ENCODE results near the gene NSF. TPM values are rescaled to one million over a fixed set of nuclear protein-coding genes. Genes with fewer than 3 reads are reported as not detected.

Gene NSF
- total RNA-seq, 4 donors from 2014 or later: 12.9 to 40.1 (median 26.3) TPM

- no peak for TF ChIP-seq POLR2A (IDR thresholded peaks at IDR 0.05)
- TF ChIP-seq, protein P1, sequence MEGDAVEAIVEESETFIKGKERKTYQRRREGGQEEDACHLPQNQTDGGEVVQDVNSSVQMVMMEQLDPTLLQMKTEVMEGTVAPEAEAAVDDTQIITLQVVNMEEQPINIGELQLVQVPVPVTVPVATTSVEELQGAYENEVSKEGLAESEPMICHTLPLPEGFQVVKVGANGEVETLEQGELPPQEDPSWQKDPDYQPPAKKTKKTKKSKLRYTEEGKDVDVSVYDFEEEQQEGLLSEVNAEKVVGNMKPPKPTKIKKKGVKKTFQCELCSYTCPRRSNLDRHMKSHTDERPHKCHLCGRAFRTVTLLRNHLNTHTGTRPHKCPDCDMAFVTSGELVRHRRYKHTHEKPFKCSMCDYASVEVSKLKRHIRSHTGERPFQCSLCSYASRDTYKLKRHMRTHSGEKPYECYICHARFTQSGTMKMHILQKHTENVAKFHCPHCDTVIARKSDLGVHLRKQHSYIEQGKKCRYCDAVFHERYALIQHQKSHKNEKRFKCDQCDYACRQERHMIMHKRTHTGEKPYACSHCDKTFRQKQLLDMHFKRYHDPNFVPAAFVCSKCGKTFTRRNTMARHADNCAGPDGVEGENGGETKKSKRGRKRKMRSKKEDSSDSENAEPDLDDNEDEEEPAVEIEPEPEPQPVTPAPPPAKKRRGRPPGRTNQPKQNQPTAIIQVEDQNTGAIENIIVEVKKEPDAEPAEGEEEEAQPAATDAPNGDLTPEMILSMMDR (IDR thresholded peaks at IDR 0.05): no peak
Measured at GRCh38 chr17:46739982-46740381, 149.5 kb downstream of the NSF start.

DNA sequence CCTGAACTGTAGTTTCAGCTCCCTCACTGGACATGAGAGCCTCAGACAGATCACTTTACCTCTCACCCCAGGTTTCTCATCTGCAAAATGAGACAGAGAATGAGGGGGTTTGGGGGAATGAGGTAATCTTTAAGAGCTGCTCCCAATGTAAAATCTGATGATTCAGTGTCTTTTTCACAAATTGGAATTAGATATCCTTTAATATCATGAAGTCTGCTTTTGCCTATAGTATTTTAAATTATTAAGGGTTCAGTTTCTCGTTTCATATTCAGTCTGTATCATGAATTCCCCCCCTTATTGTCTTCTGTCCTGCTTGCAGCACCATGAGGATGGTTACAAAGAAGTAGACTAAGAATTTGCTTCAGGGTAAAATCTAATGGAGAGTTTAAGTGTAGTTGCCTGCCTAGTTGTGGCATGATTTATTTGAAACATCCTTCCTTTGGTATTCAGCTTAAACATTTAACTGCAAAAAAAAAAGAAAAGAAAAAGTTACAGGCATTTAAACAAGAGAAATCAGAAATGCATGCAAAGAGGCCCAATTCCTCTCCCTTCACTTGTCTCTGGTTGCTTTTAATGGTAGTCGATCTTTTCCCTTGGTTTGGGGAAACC is 150.8 kb downstream of the NSF start:
- intact Hi-C loops (cut with DNase I; ENCODE audit: low total_unique reads): no loop called here
- Histone ChIP-seq H3K36me3 (no peaks in the 10 kb centered on the region), H3K9me3 (no peaks in the 10 kb centered on the region), H3K4me3 (no peak overlapping the region), H3K27me3 (no peaks in the 10 kb centered on the region), H3K27ac (no peak overlapping the region), H3K4me1 (no peaks in the 10 kb centered on the region)
- TF ChIP-seq POLR2A (IDR thresholded peaks at IDR 0.05): no peak
- TF ChIP-seq, protein P1 (IDR thresholded peaks at IDR 0.05): no peak
- DNase-seq: no peak

More at GRCh38 chr17:46739982-46740381, 149.5 kb downstream of the NSF start:
- H3K4me1 ChIP-seq: no peaks in the 10 kb centered on the region
- no peak for DNase-seq
- no peak overlapping the region for H3K4me3 ChIP-seq
- no peaks in the 10 kb centered on the region for H3K27me3 ChIP-seq
- no peaks in the 10 kb centered on the region for H3K36me3 ChIP-seq
- intact Hi-C loops (cut with DNase I; ENCODE audit: low total_unique reads): no loop called here
- H3K9me3 ChIP-seq: no peaks in the 10 kb centered on the region
- H3K27ac ChIP-seq: no peak overlapping the region

GRCh38 chr17:46742565-46743270 is 152.2 kb downstream of the NSF start:
- Histone ChIP-seq H3K4me3 (no peak overlapping the region), H3K27me3 (no peaks in the 10 kb centered on the region), H3K9me3 (no peaks in the 10 kb centered on the region), H3K36me3 (no peaks in the 10 kb centered on the region), H3K4me1 (no peaks in the 10 kb centered on the region), H3K27ac (no peak overlapping the region)
- no peak for DNase-seq
- intact Hi-C loops (cut with DNase I; ENCODE audit: low total_unique reads): no loop called here
- no peak for TF ChIP-seq POLR2A (IDR thresholded peaks at IDR 0.05)
- TF ChIP-seq, protein P1 (IDR thresholded peaks at IDR 0.05): no peak

- Histone ChIP-seq H3K27ac (no peak overlapping the region), H3K4me3 (no peak overlapping the region), H3K9me3 (no peaks in the 10 kb centered on the region), H3K36me3 (no peaks in the 10 kb centered on the region), H3K27me3 (no peaks in the 10 kb centered on the region), H3K4me1 (no peaks in the 10 kb centered on the region)
- no peak for DNase-seq
- no peak for TF ChIP-seq POLR2A (IDR thresholded peaks at IDR 0.05)
- TF ChIP-seq, protein P1 (IDR thresholded peaks at IDR 0.05): no peak
- intact Hi-C loops (cut with DNase I; ENCODE audit: low total_unique reads): no loop called here
Measured at GRCh38 chr17:46744441-46744840, 154.0 kb downstream of the NSF start.

GRCh38 chr17:46745376-46745775 is 154.9 kb downstream of the NSF start:
- no peak for DNase-seq
- H3K27ac ChIP-seq: no peak overlapping the region
- H3K27me3 ChIP-seq: no peaks in the 10 kb centered on the region
- H3K36me3 ChIP-seq: no peaks in the 10 kb centered on the region
- H3K4me1 ChIP-seq: no peaks in the 10 kb centered on the region
- no peak overlapping the region for H3K4me3 ChIP-seq
- H3K9me3 ChIP-seq: no peaks in the 10 kb centered on the region
- TF ChIP-seq POLR2A (IDR thresholded peaks at IDR 0.05): no peak
- TF ChIP-seq, protein P1 (IDR thresholded peaks at IDR 0.05): no peak
- intact Hi-C loops (cut with DNase I; ENCODE audit: low total_unique reads): no loop called here

Measured in uterus (tissue), 4 donors.